GM18502 (cell line): Measurements from ENCODE around the gene OR10A5.
"Not testable (repeated sequence)": the region's sequence is repeated elsewhere in the genome, so short reads cannot be mapped to it uniquely, and the experiment has no call there.

ENCODE experiments used
- ATAC-seq: cut with Tn5 transposase; IDR thresholded peaks from one replicate; pipeline ENCODE4 v1.9.1; 2021; ENCODE audit warnings: mild to moderate bottlenecking; ENCODE audit not compliant: unreplicated experiment, poor library complexity

The OR10A5 gene, protein sequence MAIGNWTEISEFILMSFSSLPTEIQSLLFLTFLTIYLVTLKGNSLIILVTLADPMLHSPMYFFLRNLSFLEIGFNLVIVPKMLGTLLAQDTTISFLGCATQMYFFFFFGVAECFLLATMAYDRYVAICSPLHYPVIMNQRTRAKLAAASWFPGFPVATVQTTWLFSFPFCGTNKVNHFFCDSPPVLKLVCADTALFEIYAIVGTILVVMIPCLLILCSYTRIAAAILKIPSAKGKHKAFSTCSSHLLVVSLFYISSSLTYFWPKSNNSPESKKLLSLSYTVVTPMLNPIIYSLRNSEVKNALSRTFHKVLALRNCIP

DNA sequence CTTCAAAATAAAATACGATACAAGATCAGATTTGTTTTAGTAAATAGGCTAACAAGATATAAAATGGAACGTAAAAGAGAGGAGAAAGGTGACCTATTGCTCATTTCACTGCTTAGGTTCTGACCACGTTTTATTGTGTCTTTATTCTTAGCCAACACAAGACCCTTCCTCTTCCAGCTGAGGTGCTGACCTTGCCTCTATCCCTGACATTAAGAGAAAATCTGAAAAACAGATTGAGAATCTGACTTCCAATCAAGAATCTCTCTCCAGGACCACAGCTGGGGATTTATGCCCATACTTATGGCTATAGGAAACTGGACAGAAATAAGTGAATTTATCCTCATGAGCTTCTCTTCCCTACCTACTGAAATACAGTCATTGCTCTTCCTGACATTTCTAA, at the start of gene OR10A5:
OR10A5 (plus strand) TSS at position 301 of the 400 bp plus-strand sequence; CDS start at position 301, 0 bp downstream.
- ATAC-seq, result no peak

DNA sequence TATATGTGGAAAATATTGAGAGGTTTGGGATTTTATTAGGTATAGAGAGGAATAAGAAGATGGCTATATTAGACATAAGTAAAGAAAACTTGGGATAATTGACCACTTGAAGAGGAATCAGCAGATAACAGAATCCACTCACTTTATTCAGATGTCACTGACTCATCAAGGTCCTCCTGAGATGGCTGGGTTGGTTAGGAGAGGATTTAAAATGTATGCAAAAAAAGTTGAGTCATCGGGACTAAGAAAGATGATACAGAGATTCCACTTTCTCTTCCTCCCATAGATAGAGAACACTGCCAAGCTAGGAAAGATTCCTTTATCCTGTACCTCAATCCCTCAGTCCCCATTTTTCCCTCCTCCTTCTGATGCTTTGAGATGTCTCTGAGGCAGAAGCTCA, 46.1 kb upstream of the OR10A5 start, which contains the start of gene OR6A2:
OR6A2 (minus strand) TSS at position 288 of the 400 bp plus-strand sequence. CDS start 3,981 bp downstream, outside the sequence.
- ATAC-seq, result no peak

DNA sequence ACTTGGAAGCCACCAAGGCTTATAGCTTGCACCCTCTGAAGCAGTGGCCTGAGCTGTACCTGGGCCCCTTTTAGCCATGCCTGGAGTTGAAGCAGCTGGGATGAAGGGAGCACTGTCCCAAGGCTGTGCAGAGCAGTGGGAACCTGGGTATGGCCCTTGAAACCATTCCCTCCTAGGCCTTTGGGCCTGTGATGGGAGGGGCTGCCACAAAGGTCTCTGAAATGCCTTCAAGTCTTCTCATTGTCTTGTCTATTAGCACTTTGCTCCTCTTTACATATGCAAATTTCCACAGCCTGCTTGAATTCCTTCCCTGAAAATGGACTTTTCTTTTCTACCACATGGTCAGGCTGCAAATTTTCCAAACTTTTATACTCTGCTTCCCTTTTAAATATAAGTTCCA, 44.4 kb upstream of the OR10A5 start:
- ATAC-seq, result not testable (repeated sequence)

DNA sequence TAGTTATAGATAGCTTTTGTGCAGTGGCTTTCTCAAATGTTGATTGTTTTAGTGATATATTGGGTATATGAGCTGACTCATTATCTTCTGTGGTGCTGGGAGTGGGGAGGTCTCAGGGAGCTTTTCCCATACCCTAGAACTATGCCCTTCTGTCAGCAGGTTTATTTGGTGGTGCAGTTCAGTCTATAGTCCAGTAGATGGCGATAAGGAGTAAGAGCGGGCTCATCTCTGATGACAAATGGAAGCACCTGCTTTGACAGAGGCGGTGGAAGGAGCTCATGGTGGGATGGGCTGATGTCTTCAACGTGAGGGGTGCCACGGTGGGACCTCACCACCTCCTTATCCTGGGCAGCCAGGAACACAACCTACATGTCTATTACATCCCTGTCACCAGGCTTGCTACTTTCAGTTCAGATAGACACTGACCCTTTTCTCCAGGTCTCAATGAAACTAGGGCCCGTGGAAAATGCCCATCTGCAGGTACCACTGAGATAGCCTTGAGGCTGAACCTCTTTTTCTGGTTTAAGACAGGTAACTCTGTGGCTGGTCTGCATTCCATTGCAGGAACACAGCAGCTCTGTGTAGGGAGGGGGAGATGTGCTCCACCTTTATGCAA, 33.0 kb upstream of the OR10A5 start:
- ATAC-seq, result peak; percentile 93

DNA sequence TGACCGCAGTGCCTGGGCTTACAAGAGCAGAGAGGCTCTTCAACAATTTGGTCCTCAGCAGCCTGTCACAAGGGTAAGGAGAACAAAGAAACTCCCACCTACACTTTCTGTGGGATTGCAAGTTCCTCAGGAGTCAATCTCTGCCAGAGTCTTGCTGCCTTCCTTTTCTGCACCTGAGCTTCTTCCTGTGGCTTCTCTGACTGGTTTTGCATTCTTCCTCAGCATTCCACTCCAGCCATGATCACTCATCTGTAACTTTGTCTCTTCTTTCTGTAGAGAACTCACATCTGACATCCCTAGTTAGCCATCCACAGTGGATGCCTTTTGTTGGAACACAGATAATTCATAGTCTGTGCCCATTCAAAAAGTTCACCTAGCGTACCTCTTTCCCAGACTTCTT, 31.8 kb upstream of the OR10A5 start:
- ATAC-seq, result no peak

DNA sequence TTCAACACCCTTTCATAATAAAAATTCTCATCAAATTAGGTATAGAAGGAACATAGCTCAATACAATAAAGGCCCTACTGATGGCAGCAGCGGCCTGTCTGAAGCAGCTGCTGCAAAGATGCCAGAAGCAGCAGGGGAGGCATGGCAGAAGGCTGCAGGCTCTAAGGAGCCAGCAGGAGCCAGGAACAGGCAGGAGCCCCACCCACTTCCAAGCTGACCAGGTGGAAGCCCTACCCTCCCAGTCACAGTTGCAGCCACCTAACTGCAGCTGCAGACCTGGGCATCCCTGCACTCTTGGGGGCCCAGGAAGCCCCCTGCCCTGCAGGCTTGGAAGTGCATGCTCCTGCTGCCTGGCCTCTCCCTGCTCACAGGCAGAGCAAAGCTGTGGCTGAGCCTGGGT, 27.8 kb upstream of the OR10A5 start:
- no peak for ATAC-seq

DNA sequence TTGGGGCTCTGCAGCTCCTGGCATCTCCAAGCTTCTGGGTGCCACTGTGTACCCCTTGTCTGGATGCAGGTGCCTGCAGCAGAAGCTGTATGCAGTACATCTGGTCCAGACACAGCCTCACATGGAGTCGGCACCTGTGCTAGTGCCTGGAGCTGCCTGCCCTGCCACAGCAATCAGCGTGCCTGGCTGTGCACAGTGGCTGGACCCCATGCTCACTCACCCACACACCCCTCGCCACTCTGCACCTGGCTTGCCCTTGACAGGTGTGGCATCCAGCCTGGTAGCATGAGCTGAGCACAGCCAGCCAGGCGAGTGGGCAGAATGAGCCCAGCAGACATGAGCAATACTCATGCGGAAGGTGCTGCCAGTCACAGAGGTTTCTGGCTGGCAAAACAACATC, 26.5 kb upstream of the OR10A5 start:
- ATAC-seq, result no peak

DNA sequence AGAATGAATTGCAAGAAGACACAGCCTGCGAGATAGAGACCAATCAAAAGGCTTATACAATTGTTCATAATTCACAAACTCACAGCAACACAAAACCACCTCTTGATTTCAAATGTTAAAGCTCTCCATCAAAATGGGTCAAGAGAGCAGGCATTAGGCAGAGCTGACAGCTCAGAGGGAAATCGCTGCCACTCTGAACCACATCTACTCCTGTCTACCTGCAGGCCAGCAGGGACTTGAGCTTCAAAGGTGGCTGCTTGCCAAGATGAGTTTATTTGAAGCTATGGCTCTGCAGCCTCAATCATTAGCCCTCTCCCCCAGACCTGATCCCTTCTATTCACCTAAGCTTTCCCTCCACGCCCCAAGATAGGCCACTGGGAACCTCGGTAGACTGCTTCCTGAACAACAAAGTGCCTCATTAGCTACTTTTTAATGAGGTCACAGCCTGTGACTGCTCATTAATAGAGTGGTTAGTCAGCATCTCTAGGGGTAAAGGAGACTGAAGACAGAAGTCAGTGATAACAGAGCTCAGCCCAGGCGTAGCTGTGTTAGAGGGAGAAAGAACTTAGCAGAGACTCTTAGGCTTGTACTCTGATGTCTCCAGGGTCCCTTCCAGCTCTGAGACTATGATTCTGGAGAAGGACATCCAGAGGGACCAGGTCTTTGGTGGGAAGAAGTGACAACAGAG, 21.2 kb upstream of the OR10A5 start:
- ATAC-seq, result no peak

DNA sequence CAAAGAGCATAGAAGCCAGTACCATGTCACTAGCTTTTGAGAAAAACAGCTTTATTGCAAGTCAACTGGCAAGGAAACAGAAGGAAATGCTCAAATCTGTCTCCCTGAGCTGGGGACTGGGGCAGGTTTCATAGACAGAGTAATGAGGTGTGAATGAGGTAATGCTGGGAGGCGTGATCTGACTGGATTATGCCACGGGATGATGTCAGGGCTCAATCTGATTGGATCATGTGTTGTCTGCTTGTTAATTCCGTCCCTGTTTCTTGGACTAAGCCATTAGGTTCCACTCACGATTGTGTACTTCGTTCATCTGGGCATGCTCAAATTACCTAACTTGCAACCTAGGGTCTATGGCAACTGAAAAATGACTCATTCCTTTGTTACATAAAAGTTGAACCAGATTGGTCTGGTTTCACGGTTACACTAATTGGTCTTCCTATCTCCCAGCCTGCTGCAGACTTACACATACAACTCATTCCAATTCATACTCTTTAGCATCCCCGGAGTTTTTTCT, 20.2 kb upstream of the OR10A5 start:
- ATAC-seq, result no peak

DNA sequence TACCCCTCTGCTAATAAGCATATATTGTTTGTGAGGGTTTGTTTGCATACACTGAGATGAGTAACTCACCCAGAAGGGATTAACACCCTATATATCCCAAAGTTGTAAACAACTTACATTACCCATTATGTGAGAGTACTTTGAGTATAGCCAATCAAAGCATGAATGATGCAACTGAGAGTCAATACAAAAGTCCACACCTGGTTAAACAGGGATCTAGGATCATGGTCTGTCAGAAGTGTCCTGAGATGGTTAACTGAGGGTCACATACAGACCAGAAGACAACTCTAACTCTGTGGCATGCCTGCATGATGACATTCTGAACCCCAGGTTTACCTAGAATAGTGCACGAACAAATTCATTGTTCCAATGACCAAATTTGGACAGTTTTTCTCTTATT, 17.4 kb upstream of the OR10A5 start:
- no peak for ATAC-seq

DNA sequence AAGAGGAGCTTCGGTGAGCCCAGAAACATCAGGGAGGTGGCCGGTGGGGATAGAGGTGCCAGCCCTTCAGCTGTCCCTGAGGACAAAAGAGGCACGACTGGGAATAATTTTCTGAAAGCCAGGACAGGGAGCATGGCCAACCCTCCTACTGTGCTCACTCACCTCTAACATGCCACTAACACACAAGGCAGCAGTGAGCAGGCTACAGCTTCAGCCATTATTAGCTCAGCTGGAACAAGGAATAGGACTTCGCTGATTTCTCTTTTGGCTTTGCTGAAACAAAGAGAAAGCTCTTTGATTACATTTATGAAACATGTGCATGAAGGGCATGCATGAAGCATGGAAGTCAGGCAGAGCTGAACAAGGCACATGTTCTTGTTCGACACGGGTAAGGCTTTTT, 12.1 kb upstream of the OR10A5 start:
- ATAC-seq, result no peak

DNA sequence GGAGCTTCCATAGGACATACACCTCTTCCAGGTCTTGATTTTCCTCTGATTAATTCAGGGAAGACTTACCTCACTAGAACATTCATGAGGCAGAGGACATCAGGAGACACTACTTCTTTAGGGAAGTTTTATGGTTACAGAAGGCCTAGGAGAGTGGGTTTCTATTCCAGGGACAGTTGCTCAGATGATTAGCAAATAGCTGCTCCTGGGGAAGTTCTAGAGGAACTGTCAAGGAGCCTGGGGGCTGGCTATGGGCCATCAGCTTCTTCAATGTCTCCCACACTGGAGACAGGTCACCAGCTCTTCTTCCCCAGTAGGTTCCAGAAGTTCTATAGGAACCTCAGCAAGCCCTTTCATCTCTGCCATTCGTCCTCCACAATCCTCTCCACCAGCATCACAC, 11.5 kb upstream of the OR10A5 start:
- no peak for ATAC-seq

DNA sequence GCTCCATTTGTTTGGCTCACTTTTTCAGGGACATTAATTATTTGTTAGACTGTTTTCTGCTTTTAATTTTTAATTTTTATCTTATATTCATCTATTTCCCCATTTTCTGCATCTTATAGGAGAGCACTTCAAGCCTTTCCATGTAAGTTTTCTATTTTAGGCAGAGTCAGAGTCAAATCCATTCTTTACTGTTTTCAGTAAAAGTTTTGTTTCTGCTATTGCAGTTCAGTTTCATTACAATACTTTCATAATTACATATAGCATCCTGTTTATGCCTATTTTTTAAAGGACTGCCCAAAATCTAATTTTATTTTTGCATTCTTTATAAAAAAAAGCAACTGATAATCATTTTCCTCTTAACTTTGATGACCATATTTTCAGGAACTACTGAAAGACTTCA, 3.8 kb upstream of the OR10A5 start:
- peak; percentile 44 for ATAC-seq

DNA sequence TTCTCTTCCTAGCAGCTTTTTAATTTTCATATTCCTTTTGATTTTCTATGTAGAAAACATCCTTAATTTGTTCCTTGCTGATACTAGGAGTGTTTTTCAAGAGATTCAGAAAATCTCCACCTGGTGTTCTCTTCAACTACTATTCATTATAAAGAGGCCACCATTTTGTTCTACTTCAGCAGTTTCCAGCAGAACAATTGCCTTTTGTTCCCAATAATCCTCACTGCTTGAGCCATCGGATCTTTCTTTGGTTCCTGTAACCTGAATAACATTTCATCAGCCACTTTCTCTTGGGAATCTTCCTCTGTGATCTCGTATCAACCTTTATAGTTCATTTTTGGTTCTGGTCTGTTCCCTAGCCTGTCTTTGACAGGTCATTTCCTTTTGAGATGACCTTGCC, 1.8 kb upstream of the OR10A5 start:
- no peak for ATAC-seq

DNA sequence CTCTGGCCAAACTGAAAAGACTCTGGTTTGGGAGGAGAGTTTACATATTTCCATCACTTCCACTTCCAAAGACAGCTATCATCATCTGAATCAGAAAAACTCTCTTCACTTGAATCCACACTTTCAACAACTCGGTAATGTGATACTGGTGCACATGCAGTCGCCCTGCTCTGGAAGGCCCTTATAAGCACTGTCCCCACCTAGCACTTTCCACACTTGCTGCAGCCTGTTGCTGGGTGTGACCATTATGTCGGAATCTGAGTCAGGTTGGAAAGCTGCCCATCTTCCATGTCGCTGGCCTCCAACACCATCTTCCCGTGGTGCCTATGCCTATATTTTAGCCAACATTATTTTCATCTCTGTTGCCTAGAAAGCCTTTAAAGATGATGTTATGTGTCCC, 1.1 kb upstream of the OR10A5 start:
- no peak for ATAC-seq

DNA sequence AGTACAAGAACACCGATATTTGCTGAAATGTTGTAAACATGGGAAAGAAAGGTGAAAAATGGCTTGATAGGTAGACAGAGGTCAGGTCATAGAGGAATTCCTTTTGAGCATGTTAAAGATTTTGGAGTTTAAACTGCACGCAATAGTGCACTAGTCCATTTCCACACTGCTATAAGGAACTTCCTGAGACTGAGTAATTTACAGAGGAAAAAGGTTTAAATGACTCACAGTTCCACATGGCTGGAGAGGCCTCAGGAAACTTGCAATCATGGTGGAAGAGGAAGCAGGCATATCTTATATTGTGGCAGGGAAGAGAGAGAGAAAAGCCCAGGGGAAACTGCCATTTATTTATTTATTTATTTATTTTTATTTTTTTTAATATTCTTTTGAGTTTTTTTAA, 5.0 kb downstream of the OR10A5 start:
- no peak for ATAC-seq

DNA sequence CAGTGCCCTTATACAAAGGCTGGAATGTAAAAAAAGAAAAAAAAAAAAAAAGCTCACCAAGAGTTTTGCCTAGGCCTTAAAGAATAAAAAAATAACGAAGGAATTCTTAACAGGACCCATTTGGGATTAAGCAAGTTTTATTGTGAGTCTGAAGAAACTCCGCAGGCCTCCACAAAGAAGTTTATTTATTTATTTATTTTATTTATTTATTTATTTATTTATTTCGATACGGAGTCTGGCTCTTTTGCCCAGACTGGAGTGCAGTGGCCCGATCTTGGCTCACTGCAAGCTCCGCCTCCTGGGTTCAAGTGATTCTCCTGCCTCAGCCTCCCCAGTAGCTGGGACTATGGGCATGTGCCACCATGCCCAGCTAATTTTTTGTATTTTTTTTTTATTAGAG, 9.3 kb downstream of the OR10A5 start:
- ATAC-seq, result not testable (repeated sequence)

DNA sequence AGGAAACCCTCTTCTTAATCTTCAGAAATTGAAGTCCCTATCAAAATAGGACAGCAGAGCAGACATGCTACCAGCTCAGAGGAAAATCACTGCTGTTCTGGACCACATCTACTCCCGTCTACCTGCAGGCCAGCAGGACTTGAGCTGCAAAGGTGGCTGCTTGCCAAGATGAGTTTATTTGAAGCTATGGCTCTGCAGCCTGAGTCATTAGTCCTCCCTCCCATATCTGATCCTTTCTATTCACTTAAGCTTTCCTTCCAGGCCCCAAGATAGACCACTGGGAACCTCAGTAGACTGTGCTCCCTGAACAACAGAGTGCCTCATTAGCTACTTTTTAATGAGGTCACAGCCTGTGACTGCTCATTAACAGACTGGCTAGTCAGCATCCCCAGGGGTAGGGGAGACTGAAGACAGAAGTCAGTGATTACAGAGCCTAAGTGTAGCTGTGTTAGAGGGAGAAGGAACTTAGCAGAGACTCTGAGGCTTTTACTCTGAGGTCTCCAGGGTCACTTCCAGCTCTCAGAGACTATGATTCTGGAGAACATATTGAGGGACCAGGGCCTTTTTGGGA, 10.6 kb downstream of the OR10A5 start:
- ATAC-seq, result no peak

DNA sequence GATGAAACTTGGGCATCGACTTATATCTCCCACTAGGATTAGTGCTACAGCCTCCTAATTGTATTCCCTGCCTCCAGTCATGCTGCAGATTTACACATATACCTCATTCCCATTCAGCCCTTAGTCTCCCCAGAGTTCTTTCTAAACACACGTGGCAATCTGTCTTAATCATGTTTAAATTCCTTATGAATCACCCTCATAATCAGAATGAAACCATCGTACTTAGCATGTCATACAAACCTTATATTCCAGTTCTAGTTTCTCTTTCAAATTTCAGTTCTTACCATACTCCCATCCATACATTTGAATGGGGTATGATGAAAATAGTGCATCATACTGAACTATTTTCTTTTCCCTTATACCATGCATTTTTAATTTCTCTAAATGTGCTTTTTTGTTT, 11.4 kb downstream of the OR10A5 start:
- ATAC-seq, result peak; percentile 81

DNA sequence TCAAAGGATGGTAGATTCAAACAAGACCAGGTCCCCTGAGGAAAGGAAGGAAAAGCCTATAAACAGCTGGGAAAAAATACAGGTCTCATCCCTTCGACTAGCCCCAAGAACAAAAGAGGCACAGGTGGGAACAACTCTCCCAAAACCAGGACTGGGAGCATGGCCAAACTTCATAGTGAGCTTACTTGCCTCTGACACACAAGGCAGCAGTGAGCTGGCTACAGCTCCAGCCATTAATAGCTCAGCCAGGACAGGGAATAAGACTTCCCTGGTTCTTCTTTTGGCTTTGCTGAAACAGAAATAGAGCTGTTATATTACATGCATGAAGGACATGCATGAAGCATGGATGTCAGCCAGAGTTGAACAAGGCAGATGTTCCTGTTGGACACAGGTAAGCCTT, 17.5 kb downstream of the OR10A5 start, which contains the start of gene OR10A2:
OR10A2 (plus strand) TSS at position 97 of the 400 bp plus-strand sequence. CDS start 6,698 bp downstream, outside the sequence.
- no peak for ATAC-seq

DNA sequence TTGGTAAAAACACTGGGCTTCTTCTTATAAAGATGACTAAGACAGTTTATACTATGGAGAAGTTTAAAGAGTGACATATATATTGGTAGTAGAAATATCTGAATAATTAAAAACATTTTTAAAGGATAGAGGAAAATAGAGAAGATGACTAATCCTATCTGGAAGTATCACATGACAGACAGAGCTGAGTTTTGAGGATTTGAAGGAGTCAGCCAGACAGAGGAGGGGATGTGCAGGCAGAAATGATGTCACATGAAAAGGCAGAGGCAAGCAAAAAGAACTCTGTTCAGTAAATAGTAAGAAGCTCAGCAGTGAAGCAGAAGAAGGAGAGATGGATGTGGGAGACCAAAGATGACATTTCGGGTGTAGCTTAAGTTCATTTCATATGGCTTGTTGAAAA, 19.0 kb downstream of the OR10A5 start:
- no peak for ATAC-seq
